ENCODE results near the gene CTDP1.
"Not testable (repeated sequence)": the region's sequence is repeated elsewhere in the genome, so short reads cannot be mapped to it uniquely, and the experiment has no call there.

The CTDP1 gene

GRCh38 chr18:79724299-79725080, 44.9 kb downstream of the CTDP1 start:
- DNase-seq (ENCODE audit: low read depth), result no peak

GRCh38 chr18:79725486-79725885, 45.9 kb downstream of the CTDP1 start:
- no peak for DNase-seq (ENCODE audit: low read depth)

GRCh38 chr18:79726721-79727120, 47.1 kb downstream of the CTDP1 start:
- no peak for DNase-seq (ENCODE audit: low read depth)

DNA sequence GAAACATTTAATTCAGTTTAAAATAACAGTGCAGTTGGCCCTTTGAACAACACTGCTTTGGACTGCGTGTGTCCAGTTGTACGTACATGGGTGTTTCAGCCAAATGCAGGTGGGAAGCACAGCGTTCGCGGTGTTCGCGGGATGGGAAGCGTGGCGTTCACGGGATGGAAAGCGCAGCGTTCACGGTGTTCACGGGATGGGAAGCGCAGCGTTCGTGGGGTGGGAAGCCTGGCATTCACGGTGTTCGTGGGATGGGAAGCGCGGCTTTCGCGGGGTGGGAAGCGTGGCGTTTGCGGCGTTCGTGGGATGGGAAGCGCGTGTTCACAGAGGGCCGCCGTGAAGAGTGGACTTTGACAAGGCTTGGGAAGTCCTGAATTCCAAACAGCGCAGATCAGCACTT, 47.6 kb downstream of the CTDP1 start:
- DNase-seq (ENCODE audit: low read depth), result no peak

- no peak for DNase-seq (ENCODE audit: low read depth)
Measured at GRCh38 chr18:79728931-79729586, 49.5 kb downstream of the CTDP1 start.

GRCh38 chr18:79729611-79730010, 50.0 kb downstream of the CTDP1 start:
- DNase-seq (ENCODE audit: low read depth), result no peak

GRCh38 chr18:79730804-79731203, 51.2 kb downstream of the CTDP1 start:
- no peak for DNase-seq (ENCODE audit: low read depth)

GRCh38 chr18:79731881-79732720, 52.5 kb downstream of the CTDP1 start:
- not testable (repeated sequence) for DNase-seq (ENCODE audit: low read depth)

- DNase-seq (ENCODE audit: low read depth), result no peak
Measured at GRCh38 chr18:79732721-79733025, 53.1 kb downstream of the CTDP1 start.

DNA sequence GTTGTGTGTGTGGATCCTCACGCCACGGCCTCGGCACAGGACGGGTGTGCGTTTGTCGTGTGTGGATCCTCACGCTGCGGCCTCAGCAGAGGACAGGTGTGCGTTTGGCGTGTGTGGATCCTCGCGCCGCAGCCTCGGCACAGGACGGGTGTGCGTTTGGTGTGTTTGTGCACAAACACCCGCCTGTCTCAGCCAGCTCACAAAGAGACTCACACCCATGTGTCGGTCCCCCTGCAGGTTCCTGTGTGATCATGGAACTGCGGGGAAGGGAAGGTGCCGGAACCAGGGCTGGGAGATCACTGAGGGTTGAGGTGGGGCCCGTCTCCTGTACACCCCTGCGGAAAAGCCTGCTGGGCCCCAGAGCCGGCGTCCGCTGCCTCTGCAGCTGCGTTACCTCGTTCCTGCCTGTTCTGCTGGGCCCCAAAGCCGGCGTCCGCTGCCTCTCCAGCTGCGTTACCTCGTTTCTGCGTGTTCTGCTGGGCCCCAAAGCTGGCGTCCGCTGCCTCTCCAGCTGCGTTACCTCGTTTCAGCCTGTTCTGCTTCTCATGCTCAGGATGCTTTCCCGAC, 53.6 kb downstream of the CTDP1 start:
- DNase-seq (ENCODE audit: low read depth), result no peak

DNA sequence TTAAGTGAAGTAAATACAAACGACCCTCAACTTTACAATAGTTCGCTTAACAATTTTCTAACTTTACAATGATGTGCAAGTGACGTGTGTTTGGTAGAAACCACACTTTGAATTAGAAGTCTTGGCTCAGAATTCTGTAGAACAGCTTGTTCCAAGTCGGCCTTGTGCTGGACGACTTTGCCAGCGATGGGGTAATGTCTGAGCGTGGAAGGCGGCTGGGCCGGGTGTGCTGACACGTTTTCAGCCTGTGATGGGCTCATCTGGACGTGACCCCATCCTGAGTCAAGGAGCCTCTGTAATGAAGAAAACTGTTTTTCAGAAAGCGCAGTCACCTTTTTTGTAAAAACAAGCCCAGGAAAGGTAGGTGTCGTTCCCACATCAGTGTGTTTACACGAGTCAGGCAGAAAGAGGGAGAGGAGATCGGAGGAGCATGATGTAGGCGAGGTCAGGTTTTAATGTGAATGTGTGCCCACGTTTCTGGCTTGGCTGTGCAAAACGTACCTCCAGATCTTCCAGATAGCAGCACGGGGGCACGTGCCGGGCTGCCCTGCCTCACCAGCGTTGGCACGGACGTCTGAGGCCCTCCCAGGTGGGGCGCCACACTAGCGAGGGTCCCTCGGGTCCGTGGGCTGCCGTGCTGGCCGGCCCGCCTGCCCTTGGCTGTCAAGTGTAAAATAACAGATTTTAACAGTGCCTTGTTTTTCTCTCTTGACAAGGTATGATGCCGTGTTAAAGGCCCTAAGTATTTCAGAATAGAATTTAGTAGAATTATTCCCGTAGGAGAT, 54.6 kb downstream of the CTDP1 start:
- DNase-seq (ENCODE audit: low read depth), result no peak

DNA sequence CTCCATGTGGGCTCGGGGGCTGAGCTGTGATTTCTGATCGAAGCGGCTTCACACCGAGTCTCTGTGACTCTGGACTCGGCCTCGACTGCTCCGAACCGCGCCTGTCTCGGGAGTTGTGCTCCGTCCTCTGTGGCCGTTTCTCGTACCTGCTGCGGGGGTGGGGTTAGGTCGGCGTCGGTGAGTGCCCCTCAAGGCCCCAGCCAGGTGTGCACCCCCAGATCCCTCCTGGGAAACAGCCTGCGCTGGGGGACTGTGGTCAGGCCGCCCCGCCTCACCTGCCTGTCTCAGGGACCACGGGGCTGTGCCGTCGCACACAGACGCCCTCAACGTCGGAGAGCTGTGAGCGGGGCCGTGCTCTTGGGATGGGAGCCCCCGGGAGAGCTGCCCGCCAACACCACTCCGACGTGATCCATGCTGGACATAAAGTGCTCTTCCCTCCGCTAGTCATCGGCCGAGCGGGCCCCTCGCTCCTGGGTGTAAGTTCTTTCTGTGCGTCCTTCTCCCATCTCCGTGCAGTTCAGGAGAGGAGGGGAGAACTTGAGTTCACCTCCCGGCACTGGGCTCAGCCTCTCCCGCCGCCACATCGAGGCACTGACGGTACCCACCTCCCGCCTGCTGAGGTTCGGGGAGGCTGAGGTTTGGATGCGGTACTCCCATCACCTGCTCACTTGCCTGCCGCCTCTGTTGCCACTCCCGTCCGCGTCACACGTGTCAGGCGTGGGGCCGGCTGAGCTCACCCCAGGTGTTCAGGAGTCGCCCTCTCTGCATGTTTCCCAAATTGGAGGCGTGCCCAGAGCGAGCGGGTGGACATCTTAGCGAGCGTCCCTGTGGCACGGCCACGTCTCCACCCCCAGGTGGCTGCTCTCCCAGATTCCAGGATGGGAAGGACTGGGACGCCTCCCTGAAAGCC, 55.7 kb downstream of the CTDP1 start:
- DNase-seq (ENCODE audit: low read depth), result no peak

GRCh38 chr18:79736230-79736629, 56.6 kb downstream of the CTDP1 start:
- DNase-seq (ENCODE audit: low read depth), result no peak

DNA sequence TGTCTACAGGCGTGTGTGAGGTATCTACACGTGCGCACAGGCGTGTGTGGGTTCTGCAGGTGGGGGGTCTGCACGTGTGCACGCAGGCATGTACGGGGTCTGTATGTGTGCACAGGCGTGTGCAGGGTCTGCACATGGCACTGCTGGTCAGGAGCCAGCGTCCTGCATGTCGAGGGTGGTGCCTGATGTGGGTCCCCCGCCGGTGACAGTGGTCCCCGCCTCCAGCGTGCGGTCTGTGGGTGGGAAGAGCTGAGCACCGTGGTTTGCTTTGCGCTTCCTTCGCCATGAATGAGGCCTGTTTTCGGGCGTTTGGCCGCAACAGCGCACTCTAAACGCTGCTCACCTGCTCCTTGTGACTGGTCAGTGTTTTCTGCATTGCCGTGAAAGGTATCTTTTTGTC, 57.2 kb downstream of the CTDP1 start:
- DNase-seq (ENCODE audit: low read depth), result no peak

DNA sequence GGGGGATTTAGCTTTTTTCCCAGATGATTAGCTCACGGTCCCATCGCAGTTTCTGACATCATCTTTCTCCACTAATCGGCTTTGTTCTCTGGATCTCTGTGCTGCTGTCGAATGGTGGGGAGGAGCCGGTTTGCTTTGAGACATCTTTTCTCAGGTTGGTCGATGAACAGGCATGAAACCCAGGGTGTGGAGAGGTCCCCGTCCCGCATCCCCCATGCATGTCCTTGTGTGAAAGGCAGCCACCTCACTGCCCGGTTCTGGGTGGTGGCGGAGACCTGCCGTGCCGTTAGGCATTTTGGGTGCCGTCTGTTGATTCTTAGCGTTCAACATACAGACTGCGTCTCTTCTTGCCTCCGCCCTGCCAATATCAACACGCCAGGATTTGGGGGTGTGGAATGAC, 57.8 kb downstream of the CTDP1 start:
- no peak for DNase-seq (ENCODE audit: low read depth)

DNA sequence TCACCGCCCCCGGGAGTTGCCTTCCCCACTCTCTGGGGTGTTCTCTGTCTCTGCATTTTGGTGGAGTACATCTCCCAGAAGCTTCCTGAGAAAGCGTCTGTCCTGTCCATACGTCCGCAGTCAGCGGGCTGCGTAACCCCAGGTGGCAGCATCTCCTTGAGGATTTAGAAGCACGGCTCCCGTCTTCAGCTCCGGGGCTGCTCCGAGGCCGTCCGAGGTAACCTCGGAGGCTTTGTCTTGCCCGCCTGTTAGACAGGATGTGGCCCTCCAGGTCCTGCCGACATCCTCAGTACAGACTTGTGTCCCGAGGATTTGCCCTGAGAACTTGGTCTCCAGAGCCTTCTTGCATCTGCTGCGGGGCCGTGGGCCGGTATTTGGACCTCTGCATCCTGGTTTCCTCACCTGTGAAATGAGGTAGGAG, 58.4 kb downstream of the CTDP1 start:
- no peak for DNase-seq (ENCODE audit: low read depth)

- no peak for DNase-seq (ENCODE audit: low read depth)
Measured at GRCh38 chr18:79738581-79739439, 59.2 kb downstream of the CTDP1 start.

GRCh38 chr18:79739440-79739778, 59.8 kb downstream of the CTDP1 start:
- no peak for DNase-seq (ENCODE audit: low read depth)

DNA sequence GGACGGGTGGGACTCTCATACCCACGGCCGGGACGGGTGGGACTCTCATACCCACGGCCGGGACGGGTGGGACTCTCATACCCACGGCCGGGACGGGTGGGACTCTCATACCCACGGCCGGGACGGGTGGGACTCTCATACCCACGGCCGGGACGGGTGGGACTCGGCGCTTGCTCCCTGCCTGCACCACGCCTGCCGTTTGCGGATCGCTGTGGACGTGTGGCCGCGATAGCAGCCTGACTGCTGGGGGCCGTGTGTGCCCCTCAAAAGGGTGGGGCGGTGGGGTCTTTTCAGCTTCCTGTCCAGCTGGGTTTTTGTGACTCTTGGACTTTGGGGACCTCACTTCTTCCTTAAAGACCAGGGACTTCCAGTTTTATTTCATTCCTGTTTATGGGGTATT, 60.4 kb downstream of the CTDP1 start:
- DNase-seq (ENCODE audit: low read depth), result not testable (repeated sequence)
